KMS-11 (cell line): ENCODE results near the gene CD33.

Experiments used
- H2AFZ ChIP-seq: fragments of 200-600 bp; sonication (generic); 2 replicates; pipeline ENCODE4 v1.6.1; 2016; ENCODE audit warnings: antibody characterized with exemption, mixed run types, low read depth
- H3K27ac ChIP-seq: fragments of 200-600 bp; sonication (generic); 2 replicates; pipeline ENCODE4 v1.6.1; 2016; ENCODE audit warnings: mild to moderate bottlenecking, mixed run types
- H3K27me3 ChIP-seq: fragments of 200-600 bp; sonication (generic); 2 replicates; pipeline ENCODE4 v1.6.1; 2017; ENCODE audit warnings: mild to moderate bottlenecking, low read depth, mixed run types, moderate library complexity; ENCODE audit not compliant: insufficient read depth
- H3K36me3 ChIP-seq: fragments of 200-600 bp; sonication (generic); 2 replicates; pipeline ENCODE4 v1.6.1; 2017; ENCODE audit warnings: mild to moderate bottlenecking, mixed run types; ENCODE audit not compliant: insufficient read depth
- H3K4me1 ChIP-seq: fragments of 200-600 bp; sonication (generic); 2 replicates; pipeline ENCODE4 v1.6.1; 2016; ENCODE audit warnings: mild to moderate bottlenecking, low read depth, mixed run types; ENCODE audit not compliant: poor library complexity, severe bottlenecking
- H3K4me2 ChIP-seq: fragments of 200-600 bp; sonication (generic); 2 replicates; pipeline ENCODE4 v1.7.0; 2016; ENCODE audit warnings: mild to moderate bottlenecking, mixed run types
- H3K4me3 ChIP-seq: fragments of 200-600 bp; sonication (generic); IDR thresholded peaks from 2 replicates; pipeline ENCODE4 v1.6.1; 2017; ENCODE audit warnings: low read depth, low read length, mixed read lengths; ENCODE audit not compliant: insufficient read depth
- H3K79me2 ChIP-seq: fragments of 200-600 bp; sonication (generic); 2 replicates; pipeline ENCODE4 v1.6.1; 2016; ENCODE audit warnings: low read depth, mixed run types; ENCODE audit not compliant: insufficient read depth
- H3K9ac ChIP-seq: fragments of 200-600 bp; sonication (generic); 2 replicates; pipeline ENCODE4 v1.6.1; 2016; ENCODE audit warnings: mild to moderate bottlenecking, mixed run types
- H4K20me1 ChIP-seq: fragments of 200-600 bp; sonication (generic); 2 replicates; pipeline ENCODE4 v1.6.1; 2016; ENCODE audit warnings: mild to moderate bottlenecking, mixed run types; ENCODE audit not compliant: insufficient read depth
- CTCF ChIP-seq: fragments of 200-600 bp; sonication (generic); conservative IDR thresholded peaks from 2 replicates; pipeline ENCODE4 v1.6.1; 2017; ENCODE audit warnings: low read depth, mild to moderate bottlenecking, antibody characterized with exemption, low read length, moderate library complexity, mixed read lengths

Gene CD33

DNA sequence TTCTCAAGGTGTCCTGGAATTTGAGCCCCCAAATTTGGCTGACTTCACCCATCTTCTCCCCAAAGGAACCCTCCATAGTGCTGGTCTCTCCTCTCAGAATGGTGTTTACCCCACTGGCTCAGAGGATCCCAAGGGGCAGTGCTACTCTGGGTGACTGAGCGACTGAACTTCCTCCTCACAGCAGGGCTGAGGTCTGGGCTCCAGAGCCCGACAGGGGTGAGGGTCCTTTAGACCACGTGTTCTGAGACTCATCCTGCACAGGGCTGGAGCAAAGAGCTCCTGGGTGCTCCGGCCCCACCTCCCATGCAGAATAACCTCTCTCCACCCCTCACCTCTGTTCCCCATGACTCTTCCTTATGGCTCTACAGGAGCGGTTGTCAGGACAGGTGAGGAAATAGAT lies 23.2 kb upstream of the CD33 start:
- Histone ChIP-seq H3K79me2 (no peaks in the 10 kb centered on the region), H3K27me3 (no peaks in the 10 kb centered on the region), H4K20me1 (no peaks in the 10 kb centered on the region), H3K4me2 (no peak overlapping the region), H3K9ac (no peak overlapping the region), H2AFZ (no peak overlapping the region), H3K4me3 (no peak overlapping the region), H3K36me3 (no peaks in the 10 kb centered on the region), H3K4me1 (no peaks in the 10 kb centered on the region), H3K27ac (no peak overlapping the region)
- TF ChIP-seq CTCF, result no peak

GRCh38 chr19:51203916-51204315 lies 21.0 kb upstream of the CD33 start:
- Histone ChIP-seq H3K27ac (no peak overlapping the region), H3K79me2 (no peaks in the 10 kb centered on the region), H3K36me3 (no peaks in the 10 kb centered on the region), H3K27me3 (no peaks in the 10 kb centered on the region), H3K4me3 (no peak overlapping the region), H2AFZ (no peak overlapping the region), H3K4me1 (no peaks in the 10 kb centered on the region), H3K4me2 (no peak overlapping the region), H3K9ac (no peak overlapping the region), H4K20me1 (no peaks in the 10 kb centered on the region)
- TF ChIP-seq CTCF, result no peak

DNA sequence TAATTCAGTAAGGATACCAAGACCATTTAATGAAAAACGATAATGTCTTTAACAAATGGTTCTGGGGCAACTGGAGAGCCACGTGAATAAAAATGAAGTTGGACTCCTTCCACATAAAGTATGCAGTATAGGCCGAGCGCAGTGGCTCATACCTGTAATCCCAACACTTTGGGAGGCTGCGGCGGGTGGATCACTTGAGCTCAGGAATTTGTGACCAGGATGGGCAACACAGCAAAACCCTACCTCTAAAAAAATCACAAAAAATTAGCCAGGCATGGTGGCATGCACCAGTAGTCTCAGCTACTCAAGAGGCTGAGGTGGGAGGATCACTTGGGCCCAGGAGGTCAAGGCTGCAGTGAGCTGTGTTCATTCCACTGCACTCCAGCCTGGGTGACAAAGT lies 20.6 kb upstream of the CD33 start:
- no peak overlapping the region for H3K9ac ChIP-seq
- no peak for TF ChIP-seq CTCF
- no peaks in the 10 kb centered on the region for H3K4me1 ChIP-seq
- no peak overlapping the region for H3K4me3 ChIP-seq
- no peaks in the 10 kb centered on the region for H3K27me3 ChIP-seq
- H3K36me3 ChIP-seq, result no peaks in the 10 kb centered on the region
- no peak overlapping the region for H3K4me2 ChIP-seq
- H2AFZ ChIP-seq, result no peak overlapping the region
- no peak overlapping the region for H3K27ac ChIP-seq
- H4K20me1 ChIP-seq, result no peaks in the 10 kb centered on the region
- H3K79me2 ChIP-seq, result no peaks in the 10 kb centered on the region

DNA sequence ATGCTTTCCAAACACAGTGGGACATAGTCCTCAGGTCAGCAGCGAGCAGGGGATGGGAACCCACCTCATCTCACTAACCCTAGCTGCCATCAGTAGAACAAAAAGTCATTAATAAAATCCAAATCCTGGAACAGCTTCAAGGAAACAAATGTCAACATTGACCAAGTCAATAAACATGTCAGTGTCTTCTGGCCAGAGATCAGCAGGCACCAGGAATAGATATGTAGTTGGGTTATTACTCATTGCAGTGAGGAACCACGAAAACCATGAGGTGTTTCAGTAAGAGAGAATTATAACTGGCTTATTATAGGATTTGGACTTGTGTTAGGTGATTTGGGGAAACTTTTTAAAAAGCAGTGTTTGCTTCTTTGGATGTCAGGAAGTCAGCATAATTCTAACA lies 17.1 kb upstream of the CD33 start:
- H3K27me3 ChIP-seq, result no peaks in the 10 kb centered on the region; the same call in 1 of the 2 replicates
- no peaks in the 10 kb centered on the region for H3K4me1 ChIP-seq
- no peak overlapping the region for H3K9ac ChIP-seq
- H3K4me3 ChIP-seq, result no peak overlapping the region
- no peaks in the 10 kb centered on the region for H3K79me2 ChIP-seq
- H3K36me3 ChIP-seq, result no peaks in the 10 kb centered on the region
- no peaks in the 10 kb centered on the region for H4K20me1 ChIP-seq
- H3K27ac ChIP-seq, result no peak overlapping the region
- TF ChIP-seq CTCF, result no peak
- H3K4me2 ChIP-seq, result no peak overlapping the region
- no peak overlapping the region for H2AFZ ChIP-seq
